OCI-LY7 (cell line): ENCODE results near the gene YBX3. TPM values are rescaled to one million over a fixed set of nuclear protein-coding genes. Genes with fewer than 3 reads are reported as not detected.

Experiments
- BruUV-seq: library from RNA; stranded (reverse); fragments of 400-500 nt; replicated peaks from 2 replicates; lab custom pipeline; 2021; lab: Mats Ljungman, UMichigan
- CTCF ChIA-PET: fragments of 300-600 bp; sonication (Branson Sonifier 250); formaldehyde crosslinking; loops from one replicate; lab custom pipeline; 2022; ENCODE audit warnings: antibody characterized with exemption; ENCODE audit not compliant: unreplicated experiment; lab: Charles Lee
- POLR2A ChIA-PET: fragments of 300-600 bp; sonication (Branson Sonifier 250); formaldehyde crosslinking; loops from one replicate; lab custom pipeline; 2022; ENCODE audit warnings: antibody characterized with exemption; lab: Charles Lee
- DNase-seq: peaks from one replicate; pipeline ENCODE4 v3.0.0-alpha.2; 2015; ENCODE audit warnings: low spot score
- H2AFZ ChIP-seq: fragments of 200-600 bp; sonication (generic), shearing (Covaris generic); 2 replicates; pipeline ENCODE4 v1.6.1; 2014; ENCODE audit warnings: mild to moderate bottlenecking, antibody characterized with exemption, low read length, moderate library complexity
- H3K27ac ChIP-seq: fragments of 200-600 bp; sonication (generic); 2 replicates; pipeline ENCODE4 v1.5.1; 2014; ENCODE audit warnings: mixed run types, low read depth, mild to moderate bottlenecking, moderate library complexity, low read length, inconsistent platforms; ENCODE audit not compliant: poor library complexity, severe bottlenecking
- H3K36me3 ChIP-seq: fragments of 200-600 bp; sonication (generic); 2 replicates; pipeline ENCODE4 v1.6.1; 2014; ENCODE audit warnings: mild to moderate bottlenecking, antibody characterized with exemption, low read length, moderate library complexity, mixed read lengths; ENCODE audit not compliant: insufficient read depth
- H3K4me1 ChIP-seq: fragments of 200-600 bp; sonication (generic); 2 replicates; pipeline ENCODE4 v1.5.1; 2014; ENCODE audit warnings: mild to moderate bottlenecking, low read length; ENCODE audit not compliant: insufficient read depth, poor library complexity, severe bottlenecking
- H3K4me2 ChIP-seq: fragments of 200-600 bp; sonication (generic); 2 replicates; pipeline ENCODE4 v1.6.1; 2014; ENCODE audit warnings: mild to moderate bottlenecking, low read length
- H3K4me3 ChIP-seq: fragments of 200-600 bp; sonication (generic); 2 replicates; pipeline ENCODE4 v1.5.1; 2014; ENCODE audit warnings: mild to moderate bottlenecking, low read depth, low read length; ENCODE audit not compliant: poor library complexity, severe bottlenecking
- H3K79me2 ChIP-seq: fragments of 200-600 bp; sonication (generic); 2 replicates; pipeline ENCODE4 v1.6.1; 2016; ENCODE audit warnings: low read depth, mild to moderate bottlenecking, low read length, moderate library complexity, mixed read lengths; ENCODE audit not compliant: insufficient read depth
- H3K9me2 ChIP-seq: fragments of 200-600 bp; sonication (generic); 2 replicates; pipeline ENCODE4 v1.6.1; 2016; ENCODE audit warnings: mild to moderate bottlenecking, low read length, mixed read lengths; ENCODE audit not compliant: insufficient read depth
- H3K9me3 ChIP-seq: fragments of 200-600 bp; sonication (generic); 2 replicates; pipeline ENCODE4 v1.6.1; 2014; ENCODE audit warnings: mild to moderate bottlenecking, mixed run types, low read length, mixed read lengths
- H4K20me1 ChIP-seq: fragments of 200-600 bp; sonication (generic); 2 replicates; pipeline ENCODE4 v1.6.1; 2014; ENCODE audit warnings: mild to moderate bottlenecking, antibody characterized with exemption, low read length, moderate library complexity, mixed read lengths; ENCODE audit not compliant: insufficient read depth
- CTCF ChIP-seq: fragments of 200-600 bp; sonication (generic); conservative IDR thresholded peaks from 2 replicates; pipeline ENCODE4 v1.5.1; 2014; ENCODE audit warnings: mild to moderate bottlenecking, antibody characterized with exemption, low read length, moderate library complexity, mixed read lengths
- EZH2phosphoT487 ChIP-seq: fragments of 200-600 bp; sonication (generic); IDR thresholded peaks from 2 replicates; pipeline ENCODE4 v1.6.1; 2018; ENCODE audit warnings: low read depth, borderline replicate concordance, mild to moderate bottlenecking, mixed run types, antibody characterized with exemption, low read length, moderate library complexity, mixed read lengths
- intact Hi-C: fragments of 100-400 bp; cut with micrococcal nuclease; formaldehyde crosslinking; loops from one replicate; pipeline ENCODE4 v1.10.0; 2022; ENCODE audit not compliant: unreplicated experiment
- total RNA-seq, 2 experiments: library from RNA; depleted of rRNA in 1 of 2; stranded (reverse); fragments of >200 nt in 1 of 2; shearing (Covaris generic) in 1 of 2; gene quantifications; 2 replicates each; pipeline ENCODE4 v1.2.3, GENCODE V29; 2014 to 2022

The YBX3 gene
- total RNA-seq, 2 experiments from 2014 or later: 97.5 to 223 TPM

- intact Hi-C loops: no loop called here
- no peaks in the 10 kb centered on the region for H3K9me3 ChIP-seq
- no peaks in the 10 kb centered on the region for H3K4me1 ChIP-seq
- H2AFZ ChIP-seq: no peak overlapping the region
- no TSS peak for BruUV-seq
- ChIA-PET CTCF (no interaction called here), POLR2A (interaction anchor here (2.3 kb wide), 1 partner anchor 18 kb away, joined by 8 read pairs; no protein-coding TSS in a partner anchor)
- H4K20me1 ChIP-seq: no peaks in the 10 kb centered on the region
- H3K36me3 ChIP-seq: peaks cover 97% of the 10 kb centered on the region
- no peak for TF ChIP-seq CTCF
- TF ChIP-seq EZH2phosphoT487: no peak
- H3K9me2 ChIP-seq: no peaks in the 10 kb centered on the region
- DNase-seq: no peak
- H3K4me3 ChIP-seq: no peak overlapping the region
- no peak overlapping the region for H3K4me2 ChIP-seq
- H3K27ac ChIP-seq: no peak overlapping the region
- no peaks in the 10 kb centered on the region for H3K79me2 ChIP-seq
Observed at GRCh38 chr12:10700581-10700980, 22.5 kb downstream of the YBX3 start.

- POLR2A ChIA-PET: interaction anchor here (0.6 to 1.7 kb wide), 4 partner anchors 13 to 1280 kb away, joined by 3 to 6 read pairs (median 4); no protein-coding TSS in a partner anchor
- no peaks in the 10 kb centered on the region for H4K20me1 ChIP-seq
- no peak overlapping the region for H3K27ac ChIP-seq
- H2AFZ ChIP-seq: no peak overlapping the region
- H3K4me3 ChIP-seq: no peak overlapping the region
- no TSS peak for BruUV-seq
- H3K36me3 ChIP-seq: peaks cover 79% of the 10 kb centered on the region
- TF ChIP-seq EZH2phosphoT487 (no peak), CTCF (no peak)
- no peak overlapping the region for H3K4me2 ChIP-seq
- DNase-seq: no peak
- CTCF ChIA-PET: no interaction called here
- no peaks in the 10 kb centered on the region for H3K9me3 ChIP-seq
- no peaks in the 10 kb centered on the region for H3K4me1 ChIP-seq
- H3K79me2 ChIP-seq: no peaks in the 10 kb centered on the region
- intact Hi-C loops: no loop called here
- H3K9me2 ChIP-seq: no peaks in the 10 kb centered on the region
Observed at GRCh38 chr12:10697862-10698261, 25.3 kb downstream of the YBX3 start.

- POLR2A ChIA-PET: interaction anchor here (0.6 to 1.7 kb wide), 4 partner anchors 14 to 1281 kb away, joined by 3 to 6 read pairs (median 4); no protein-coding TSS in a partner anchor
- H3K27ac ChIP-seq: no peak overlapping the region
- no peaks in the 10 kb centered on the region for H3K9me3 ChIP-seq
- H3K4me1 ChIP-seq: no peaks in the 10 kb centered on the region
- H3K79me2 ChIP-seq: no peaks in the 10 kb centered on the region
- H4K20me1 ChIP-seq: no peaks in the 10 kb centered on the region
- DNase-seq: no peak
- H3K36me3 ChIP-seq: peaks cover 72% of the 10 kb centered on the region
- BruUV-seq: no TSS peak
- TF ChIP-seq EZH2phosphoT487: no peak
- no peak for TF ChIP-seq CTCF
- CTCF ChIA-PET: no interaction called here
- no peak overlapping the region for H2AFZ ChIP-seq
- no peak overlapping the region for H3K4me3 ChIP-seq
- intact Hi-C loops: no loop called here
- no peaks in the 10 kb centered on the region for H3K9me2 ChIP-seq
- no peak overlapping the region for H3K4me2 ChIP-seq
Observed at GRCh38 chr12:10697156-10697555, 26.0 kb downstream of the YBX3 start.
